ENCODE measurements around the gene TPPP2.

The TPPP2 gene

GRCh38 chr14:21077672-21078071 is 47.7 kb downstream of the TPPP2 start:
- DNase-seq (ENCODE audit: low spot score), result no peak

GRCh38 chr14:21078287-21078686 is 48.3 kb downstream of the TPPP2 start:
- no peak for DNase-seq (ENCODE audit: low spot score)

GRCh38 chr14:21078726-21079125 is 48.7 kb downstream of the TPPP2 start:
- no peak for DNase-seq (ENCODE audit: low spot score)

- DNase-seq (ENCODE audit: low spot score), result no peak
These were observed 51.6 kb downstream of the TPPP2 start for GRCh38 chr14:21081521-21082142.
